HepG2 (cell line): ENCODE measurements around the gene PSIP1. TPM values are rescaled to one million over a fixed set of nuclear protein-coding genes. Genes with fewer than 3 reads are reported as not detected.

Experiments
- ATF7-NPFF ChIP-seq: sonication (generic); formaldehyde crosslinking; IDR thresholded peaks from 2 replicates; pipeline ENCODE4 v1.8.1; 2023; ENCODE audit warnings: mild to moderate bottlenecking, low read depth, missing genetic modification reagents, moderate library complexity
- ELF3 ChIP-seq: IDR thresholded peaks from 2 replicates; pipeline ENCODE4 v1.6.1; 2016; ENCODE audit warnings: missing genetic modification reagents, missing compliant biosample characterization
- HMG20B ChIP-seq: conservative IDR thresholded peaks from 2 replicates; pipeline ENCODE4 v1.6.1; 2016; ENCODE audit warnings: missing genetic modification reagents, missing compliant biosample characterization
- IRX3 ChIP-seq: sonication (generic); formaldehyde crosslinking; IDR thresholded peaks from 2 replicates; pipeline ENCODE4 v1.8.1; 2023; ENCODE audit warnings: mild to moderate bottlenecking, low read depth, missing genetic modification reagents, borderline replicate concordance
- MIER3 ChIP-seq: IDR thresholded peaks from 2 replicates; pipeline ENCODE4 v1.6.1; 2016; ENCODE audit warnings: missing compliant biosample characterization, borderline replicate concordance
- PCBP1 ChIP-seq: fragments of 200-400 bp; formaldehyde crosslinking; IDR thresholded peaks from 2 replicates; pipeline ENCODE4 v1.6.1; 2017; ENCODE audit warnings: mild to moderate bottlenecking, low read depth, low read length, borderline replicate concordance
- PHF20 ChIP-seq: sonication (generic); formaldehyde crosslinking; IDR thresholded peaks from 2 replicates; pipeline ENCODE4 v1.5.0; 2020; ENCODE audit warnings: mild to moderate bottlenecking, missing genetic modification reagents
- SAFB2 ChIP-seq: sonication (generic); formaldehyde crosslinking; IDR thresholded peaks from 2 replicates; pipeline ENCODE4 v1.5.1; 2020; ENCODE audit warnings: missing genetic modification reagents, low read depth, mild to moderate bottlenecking, borderline replicate concordance
- TBX2 ChIP-seq: sonication (generic); formaldehyde crosslinking; IDR thresholded peaks from 2 replicates; pipeline ENCODE4 v1.5.0; 2020; ENCODE audit warnings: missing genetic modification reagents, mild to moderate bottlenecking, borderline replicate concordance
- U2AF1 ChIP-seq: fragments of 200-400 bp; formaldehyde crosslinking; optimal IDR thresholded peaks from 2 replicates; pipeline ENCODE3; 2017; ENCODE audit warnings: mild to moderate bottlenecking, low read depth, low read length
- ZNF3 ChIP-seq: IDR thresholded peaks from 2 replicates; pipeline ENCODE4 v1.7.0; 2017; ENCODE audit warnings: inconsistent platforms
- ZNF33B ChIP-seq: sonication (generic); formaldehyde crosslinking; IDR thresholded peaks from 2 replicates; pipeline ENCODE4 v1.5.1; 2020; ENCODE audit warnings: mild to moderate bottlenecking, missing genetic modification reagents
- ZNF451 ChIP-seq: sonication (generic); formaldehyde crosslinking; IDR thresholded peaks from 2 replicates; pipeline ENCODE4 v1.5.0; 2020; ENCODE audit warnings: mild to moderate bottlenecking, missing genetic modification reagents
- ZNF547 ChIP-seq: sonication (generic); formaldehyde crosslinking; IDR thresholded peaks from 2 replicates; pipeline ENCODE4 v1.5.1; 2020; ENCODE audit warnings: mild to moderate bottlenecking, missing genetic modification reagents
- ZNF768 ChIP-seq: sonication (generic); formaldehyde crosslinking; IDR thresholded peaks from 2 replicates; pipeline ENCODE4 v1.4.0; 2020; ENCODE audit warnings: missing genetic modification reagents
- ZNF780A ChIP-seq: sonication (generic); formaldehyde crosslinking; IDR thresholded peaks from 2 replicates; pipeline ENCODE4 v1.8.0; 2022; ENCODE audit warnings: mild to moderate bottlenecking, missing genetic modification reagents, moderate library complexity
- polyA plus RNA-seq, 8 experiments: library from polyadenylated mRNA; depleted of rRNA in 3 of 8; stranded (reverse) in 7 of 8; unstranded in 1 of 8; fragments of >200 nt; fragmentation: Illumina TruSeq in 4 of 8; extraction: Trizol in 4 of 8; gene quantifications; 2 replicates each; pipeline versions ENCODE4 v1.2.1 to v1.2.3, GENCODE V29; 2011 to 2016; ENCODE audit warnings: low read depth in 4 of 8, missing spikeins in 1 of 8, mixed read lengths in 1 of 8; ENCODE audit not compliant: insufficient read depth in 1 of 8
- total RNA-seq, 5 experiments: library from RNA; depleted of rRNA; stranded (reverse); fragments of >200 nt; fragmentation: Illumina TruSeq; extraction: Trizol; gene quantifications; 2 replicates each; pipeline ENCODE4 v1.2.3, GENCODE V29; 2016; ENCODE audit warnings: low read depth in 1 of 5
- TF ChIP-seq, protein P1 (sequence below): sonication (generic); formaldehyde crosslinking; IDR thresholded peaks from 2 replicates; pipeline ENCODE4 v1.8.1; 2022; ENCODE audit warnings: mild to moderate bottlenecking, missing genetic modification reagents
- TF ChIP-seq, protein P2 (sequence below): sonication (generic); formaldehyde crosslinking; IDR thresholded peaks from 2 replicates; pipeline ENCODE4 v1.8.0; 2022; ENCODE audit warnings: mild to moderate bottlenecking, missing genetic modification reagents; ENCODE audit not compliant: insufficient replicate concordance
- TF ChIP-seq, protein P3 (sequence below): sonication (generic); formaldehyde crosslinking; IDR thresholded peaks from 2 replicates; pipeline ENCODE4 v1.4.0; 2020; ENCODE audit warnings: missing genetic modification reagents
- TF ChIP-seq, protein P4 (sequence below): sonication (generic); formaldehyde crosslinking; IDR thresholded peaks from 2 replicates; pipeline ENCODE4 v1.5.1; 2020; ENCODE audit warnings: missing genetic modification reagents, mild to moderate bottlenecking, borderline replicate concordance
- TF ChIP-seq, protein P5 (sequence below): sonication (generic); formaldehyde crosslinking; IDR thresholded peaks from 2 replicates; pipeline ENCODE4 v1.5.0; 2020; ENCODE audit warnings: mild to moderate bottlenecking, missing genetic modification reagents

PSIP1 gene
- total and polyA plus RNA-seq, 2 of the 13 experiments (the other 11 are each of a cell fraction or from before 2014, with no cell fraction given), result 12.6 to 46.4 TPM

DNA sequence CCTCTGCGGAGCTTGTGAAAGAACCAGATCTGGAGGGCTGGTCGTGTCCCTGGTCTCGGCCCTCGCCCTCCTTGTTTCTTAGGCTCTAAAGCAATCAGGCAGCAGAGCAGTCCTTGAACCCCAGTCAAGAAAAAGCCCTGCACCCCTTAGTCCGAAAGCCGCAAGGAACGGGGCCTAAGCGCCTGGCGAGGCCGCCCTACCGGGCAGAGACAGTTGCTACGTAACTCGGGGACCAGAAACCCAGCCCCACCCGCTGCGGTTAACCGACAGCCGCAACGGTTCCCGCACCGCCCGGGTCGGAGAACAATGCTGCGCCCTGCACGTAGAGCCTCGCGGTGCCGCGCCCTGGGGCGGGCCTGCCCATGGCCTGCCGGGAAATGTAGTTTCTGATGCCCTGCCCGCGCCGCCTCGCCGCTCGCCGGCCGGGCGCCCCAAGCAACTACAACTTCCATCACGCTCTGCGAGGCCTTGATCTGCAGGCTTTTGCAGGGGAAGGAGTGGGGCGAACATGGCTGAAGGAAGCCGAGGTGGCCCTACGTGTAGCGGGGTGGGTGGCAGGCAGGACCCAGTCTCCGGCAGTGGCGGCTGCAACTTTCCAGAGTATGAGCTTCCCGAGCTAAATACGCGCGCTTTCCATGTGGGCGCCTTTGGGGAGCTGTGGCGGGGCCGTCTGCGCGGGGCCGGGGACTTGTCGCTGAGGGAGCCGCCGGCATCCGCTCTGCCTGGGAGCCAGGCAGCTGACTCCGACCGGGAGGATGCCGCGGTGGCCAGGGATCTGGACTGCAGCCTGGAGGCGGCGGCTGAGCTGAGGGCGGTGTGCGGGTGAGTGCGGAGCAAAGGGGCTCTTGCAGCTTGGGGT is 88.2 kb downstream of the PSIP1 start, which contains the start of gene SNAPC3 (continued):
- TF ChIP-seq, protein P1, sequence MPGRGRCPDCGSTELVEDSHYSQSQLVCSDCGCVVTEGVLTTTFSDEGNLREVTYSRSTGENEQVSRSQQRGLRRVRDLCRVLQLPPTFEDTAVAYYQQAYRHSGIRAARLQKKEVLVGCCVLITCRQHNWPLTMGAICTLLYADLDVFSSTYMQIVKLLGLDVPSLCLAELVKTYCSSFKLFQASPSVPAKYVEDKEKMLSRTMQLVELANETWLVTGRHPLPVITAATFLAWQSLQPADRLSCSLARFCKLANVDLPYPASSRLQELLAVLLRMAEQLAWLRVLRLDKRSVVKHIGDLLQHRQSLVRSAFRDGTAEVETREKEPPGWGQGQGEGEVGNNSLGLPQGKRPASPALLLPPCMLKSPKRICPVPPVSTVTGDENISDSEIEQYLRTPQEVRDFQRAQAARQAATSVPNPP (CRISPR knock-in tag), result peak; percentile 54; the same call in 1 of the 2 replicates
- TF ChIP-seq HMG20B (CRISPR knock-in tag) (no peak), IRX3 (peak; percentile 75; the same call in 1 of the 2 replicates), PCBP1 (no peak), ZNF33B (CRISPR knock-in tag) (peak; percentile 84; the same call in 1 of the 2 replicates), U2AF1 (no peak), PHF20 (CRISPR knock-in tag) (peak; percentile 73), ZNF547 (CRISPR knock-in tag) (peak; percentile 96), ZNF780A (CRISPR knock-in tag) (no peak), ELF3 (CRISPR knock-in tag) (peak; percentile 75; the same call in 1 of the 2 replicates), ZNF768 (CRISPR knock-in tag) (peak; percentile 48; the same call in 1 of the 2 replicates), TBX2 (CRISPR knock-in tag) (peak; percentile 80), ZNF451 (CRISPR knock-in tag) (peak; percentile 44; the same call in 1 of the 2 replicates), MIER3 (CRISPR knock-in tag) (peak; percentile 76; the same call in 1 of the 2 replicates), ATF7-NPFF (CRISPR knock-in tag) (peak; percentile 86; the same call in 1 of the 2 replicates), SAFB2 (CRISPR knock-in tag) (no peak; the same call in 1 of the 2 replicates), ZNF3 (no peak)
- TF ChIP-seq, protein P2, sequence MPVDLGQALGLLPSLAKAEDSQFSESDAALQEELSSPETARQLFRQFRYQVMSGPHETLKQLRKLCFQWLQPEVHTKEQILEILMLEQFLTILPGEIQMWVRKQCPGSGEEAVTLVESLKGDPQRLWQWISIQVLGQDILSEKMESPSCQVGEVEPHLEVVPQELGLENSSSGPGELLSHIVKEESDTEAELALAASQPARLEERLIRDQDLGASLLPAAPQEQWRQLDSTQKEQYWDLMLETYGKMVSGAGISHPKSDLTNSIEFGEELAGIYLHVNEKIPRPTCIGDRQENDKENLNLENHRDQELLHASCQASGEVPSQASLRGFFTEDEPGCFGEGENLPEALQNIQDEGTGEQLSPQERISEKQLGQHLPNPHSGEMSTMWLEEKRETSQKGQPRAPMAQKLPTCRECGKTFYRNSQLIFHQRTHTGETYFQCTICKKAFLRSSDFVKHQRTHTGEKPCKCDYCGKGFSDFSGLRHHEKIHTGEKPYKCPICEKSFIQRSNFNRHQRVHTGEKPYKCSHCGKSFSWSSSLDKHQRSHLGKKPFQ (CRISPR knock-in tag), result peak; percentile 70
- TF ChIP-seq, protein P3, sequence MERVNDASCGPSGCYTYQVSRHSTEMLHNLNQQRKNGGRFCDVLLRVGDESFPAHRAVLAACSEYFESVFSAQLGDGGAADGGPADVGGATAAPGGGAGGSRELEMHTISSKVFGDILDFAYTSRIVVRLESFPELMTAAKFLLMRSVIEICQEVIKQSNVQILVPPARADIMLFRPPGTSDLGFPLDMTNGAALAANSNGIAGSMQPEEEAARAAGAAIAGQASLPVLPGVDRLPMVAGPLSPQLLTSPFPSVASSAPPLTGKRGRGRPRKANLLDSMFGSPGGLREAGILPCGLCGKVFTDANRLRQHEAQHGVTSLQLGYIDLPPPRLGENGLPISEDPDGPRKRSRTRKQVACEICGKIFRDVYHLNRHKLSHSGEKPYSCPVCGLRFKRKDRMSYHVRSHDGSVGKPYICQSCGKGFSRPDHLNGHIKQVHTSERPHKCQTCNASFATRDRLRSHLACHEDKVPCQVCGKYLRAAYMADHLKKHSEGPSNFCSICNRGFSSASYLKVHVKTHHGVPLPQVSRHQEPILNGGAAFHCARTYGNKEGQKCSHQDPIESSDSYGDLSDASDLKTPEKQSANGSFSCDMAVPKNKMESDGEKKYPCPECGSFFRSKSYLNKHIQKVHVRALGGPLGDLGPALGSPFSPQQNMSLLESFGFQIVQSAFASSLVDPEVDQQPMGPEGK, result peak; percentile 87
- TF ChIP-seq, protein P4, sequence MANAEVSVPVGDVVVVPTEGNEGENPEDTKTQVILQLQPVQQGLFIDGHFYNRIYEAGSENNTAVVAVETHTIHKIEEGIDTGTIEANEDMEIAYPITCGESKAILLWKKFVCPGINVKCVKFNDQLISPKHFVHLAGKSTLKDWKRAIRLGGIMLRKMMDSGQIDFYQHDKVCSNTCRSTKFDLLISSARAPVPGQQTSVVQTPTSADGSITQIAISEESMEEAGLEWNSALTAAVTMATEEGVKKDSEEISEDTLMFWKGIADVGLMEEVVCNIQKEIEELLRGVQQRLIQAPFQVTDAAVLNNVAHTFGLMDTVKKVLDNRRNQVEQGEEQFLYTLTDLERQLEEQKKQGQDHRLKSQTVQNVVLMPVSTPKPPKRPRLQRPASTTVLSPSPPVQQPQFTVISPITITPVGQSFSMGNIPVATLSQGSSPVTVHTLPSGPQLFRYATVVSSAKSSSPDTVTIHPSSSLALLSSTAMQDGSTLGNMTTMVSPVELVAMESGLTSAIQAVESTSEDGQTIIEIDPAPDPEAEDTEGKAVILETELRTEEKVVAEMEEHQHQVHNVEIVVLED (CRISPR knock-in tag), result peak; percentile 98
- TF ChIP-seq, protein P5, sequence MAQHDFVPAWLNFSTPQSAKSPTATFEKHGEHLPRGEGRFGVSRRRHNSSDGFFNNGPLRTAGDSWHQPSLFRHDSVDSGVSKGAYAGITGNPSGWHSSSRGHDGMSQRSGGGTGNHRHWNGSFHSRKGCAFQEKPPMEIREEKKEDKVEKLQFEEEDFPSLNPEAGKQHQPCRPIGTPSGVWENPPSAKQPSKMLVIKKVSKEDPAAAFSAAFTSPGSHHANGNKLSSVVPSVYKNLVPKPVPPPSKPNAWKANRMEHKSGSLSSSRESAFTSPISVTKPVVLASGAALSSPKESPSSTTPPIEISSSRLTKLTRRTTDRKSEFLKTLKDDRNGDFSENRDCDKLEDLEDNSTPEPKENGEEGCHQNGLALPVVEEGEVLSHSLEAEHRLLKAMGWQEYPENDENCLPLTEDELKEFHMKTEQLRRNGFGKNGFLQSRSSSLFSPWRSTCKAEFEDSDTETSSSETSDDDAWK (CRISPR knock-in tag), result no peak
